Measurements from ENCODE around the gene TMEM60. TPM values are rescaled to one million over a fixed set of nuclear protein-coding genes. Genes with fewer than 3 reads are reported as not detected.
A peak's percentile ranks its signal among the peaks of the same experiment; 100 is the strongest.

The TMEM60 gene
- total and polyA plus RNA-seq, 3 donors from 2014 or later: 21.7 to 31.4 (median 27.9) TPM

DNA sequence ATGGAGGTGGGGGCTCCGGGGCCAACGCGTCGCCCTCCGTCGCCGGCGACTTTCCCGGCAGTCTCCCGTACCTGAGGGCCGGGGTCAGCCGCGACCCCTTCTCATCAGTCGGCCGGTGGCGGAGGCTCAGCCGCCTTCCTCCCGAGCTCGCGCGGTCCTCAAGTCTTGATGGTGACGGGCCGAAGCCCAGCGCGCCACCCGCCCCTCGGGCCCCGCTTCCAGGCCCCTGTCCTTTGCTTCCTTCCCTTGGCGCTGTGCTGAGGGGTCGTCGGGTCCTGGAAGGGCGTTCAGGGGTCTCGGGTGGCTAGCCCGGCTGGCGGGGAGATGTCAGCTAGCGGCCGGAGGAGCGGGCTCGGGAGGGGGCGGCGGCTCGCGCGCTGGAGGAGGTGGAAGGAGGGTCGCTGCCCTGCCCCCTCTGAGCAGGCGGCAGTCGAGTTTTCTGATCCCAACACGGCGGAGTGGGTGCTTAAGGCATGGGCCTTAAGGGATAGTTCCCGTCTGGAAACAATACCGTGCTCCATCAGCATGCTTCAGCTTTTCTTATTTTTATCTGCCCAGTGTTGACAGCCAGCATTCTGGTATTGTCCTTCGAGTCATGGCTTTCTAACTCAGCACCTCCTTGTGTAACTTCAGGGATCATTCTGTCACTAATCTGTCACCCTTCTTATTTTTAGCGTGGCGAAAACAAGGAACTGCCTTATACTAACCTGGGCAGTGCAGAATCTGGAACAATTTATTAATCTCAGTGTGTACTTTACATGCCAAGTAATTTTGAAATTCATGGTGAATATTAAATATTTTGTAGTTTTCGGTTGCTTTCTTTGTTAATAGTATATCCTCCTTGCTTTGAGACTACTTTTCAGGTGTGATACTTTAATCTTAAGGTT lies 1.1 kb upstream of the TMEM60 start:
- TF ChIP-seq, protein P1, sequence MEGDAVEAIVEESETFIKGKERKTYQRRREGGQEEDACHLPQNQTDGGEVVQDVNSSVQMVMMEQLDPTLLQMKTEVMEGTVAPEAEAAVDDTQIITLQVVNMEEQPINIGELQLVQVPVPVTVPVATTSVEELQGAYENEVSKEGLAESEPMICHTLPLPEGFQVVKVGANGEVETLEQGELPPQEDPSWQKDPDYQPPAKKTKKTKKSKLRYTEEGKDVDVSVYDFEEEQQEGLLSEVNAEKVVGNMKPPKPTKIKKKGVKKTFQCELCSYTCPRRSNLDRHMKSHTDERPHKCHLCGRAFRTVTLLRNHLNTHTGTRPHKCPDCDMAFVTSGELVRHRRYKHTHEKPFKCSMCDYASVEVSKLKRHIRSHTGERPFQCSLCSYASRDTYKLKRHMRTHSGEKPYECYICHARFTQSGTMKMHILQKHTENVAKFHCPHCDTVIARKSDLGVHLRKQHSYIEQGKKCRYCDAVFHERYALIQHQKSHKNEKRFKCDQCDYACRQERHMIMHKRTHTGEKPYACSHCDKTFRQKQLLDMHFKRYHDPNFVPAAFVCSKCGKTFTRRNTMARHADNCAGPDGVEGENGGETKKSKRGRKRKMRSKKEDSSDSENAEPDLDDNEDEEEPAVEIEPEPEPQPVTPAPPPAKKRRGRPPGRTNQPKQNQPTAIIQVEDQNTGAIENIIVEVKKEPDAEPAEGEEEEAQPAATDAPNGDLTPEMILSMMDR (IDR thresholded peaks at IDR 0.05): no peak
- no peak for TF ChIP-seq POLR2A (IDR thresholded peaks at IDR 0.05)
- peak overlapping the region; percentile 89 to 94 for H3K27ac ChIP-seq
- peak; percentile 60 for DNase-seq
- no peaks in the 10 kb centered on the region for H3K9me3 ChIP-seq
- 1% methylated on average over 6 to 48 of the region's 55 CpGs for WGBS, 2 donors
- peak overlapping the region; percentile 90 to 94 for H3K4me3 ChIP-seq
- intact Hi-C loops (cut with DNase I; ENCODE audit: low total_unique reads): no loop called here
- no peaks in the 10 kb centered on the region for H3K27me3 ChIP-seq
- H3K4me1 ChIP-seq: peaks cover 8% of the 10 kb centered on the region
- H3K36me3 ChIP-seq (ENCODE audit: low read depth, missing control alignments): no peaks in the 10 kb centered on the region

GRCh38 chr7:77797734-77798393 lies 370 bp downstream of the TMEM60 start:
- no peaks in the 10 kb centered on the region for H3K27me3 ChIP-seq
- peaks cover 8% of the 10 kb centered on the region for H3K4me1 ChIP-seq
- WGBS, 2 donors: 0% methylated on average over 19 to 31 of the region's 35 CpGs
- intact Hi-C loops (cut with DNase I; ENCODE audit: low total_unique reads): no loop called here
- H3K27ac ChIP-seq: peak overlapping the region; percentile 94
- TF ChIP-seq POLR2A (IDR thresholded peaks at IDR 0.05): no peak
- TF ChIP-seq, protein P1 (IDR thresholded peaks at IDR 0.05): no peak
- no peak for DNase-seq
- no peaks in the 10 kb centered on the region for H3K36me3 ChIP-seq (ENCODE audit: low read depth, missing control alignments)
- H3K9me3 ChIP-seq: no peaks in the 10 kb centered on the region
- H3K4me3 ChIP-seq: peak overlapping the region; percentile 90 to 94

DNA sequence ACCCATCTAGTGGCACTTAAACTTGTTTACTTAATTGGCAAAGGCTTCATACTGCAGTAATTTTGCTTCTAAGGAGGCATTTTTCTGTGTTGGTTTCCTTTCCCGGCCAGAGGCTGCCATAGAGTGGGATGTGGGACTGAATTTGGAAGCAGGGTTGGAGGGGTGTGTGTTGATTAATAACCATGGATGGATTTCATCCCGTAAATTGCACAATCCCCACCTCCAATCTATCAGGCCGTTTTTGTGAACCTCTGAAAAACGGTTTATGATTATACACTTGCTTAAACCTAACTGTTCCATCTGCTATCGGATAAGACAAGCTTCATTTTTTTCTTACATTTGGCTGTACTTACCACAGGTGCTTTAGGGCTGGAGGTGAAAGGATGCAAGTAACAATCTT lies 1.3 kb downstream of the TMEM60 start:
- H3K4me3 ChIP-seq: peak overlapping the region in 1 of 2 donors; percentile 94
- no peaks in the 10 kb centered on the region for H3K27me3 ChIP-seq
- DNase-seq: no peak
- peak overlapping the region in 1 of 2 donors; percentile 94 for H3K27ac ChIP-seq
- no peaks in the 10 kb centered on the region for H3K9me3 ChIP-seq
- no peak for TF ChIP-seq POLR2A (IDR thresholded peaks at IDR 0.05)
- TF ChIP-seq, protein P1 (IDR thresholded peaks at IDR 0.05): no peak
- 37 to 44% methylated on average over 5 of the region's 5 CpGs for WGBS, 2 donors
- H3K4me1 ChIP-seq: peaks cover 18% of the 10 kb centered on the region
- intact Hi-C loops (cut with DNase I; ENCODE audit: low total_unique reads): no loop called here
- H3K36me3 ChIP-seq (ENCODE audit: low read depth, missing control alignments): no peaks in the 10 kb centered on the region

GRCh38 chr7:77796109-77796508 lies 2.1 kb downstream of the TMEM60 start:
- WGBS, 2 donors: 62 to 88% methylated on average over 3 of the region's 3 CpGs
- peak overlapping the region in 1 of 2 donors; percentile 60 for H3K27ac ChIP-seq
- H3K4me3 ChIP-seq: no peak overlapping the region
- no peaks in the 10 kb centered on the region for H3K9me3 ChIP-seq
- peaks cover 22% of the 10 kb centered on the region for H3K4me1 ChIP-seq
- no peak for DNase-seq
- no peaks in the 10 kb centered on the region for H3K27me3 ChIP-seq
- H3K36me3 ChIP-seq (ENCODE audit: low read depth, missing control alignments): no peaks in the 10 kb centered on the region
- intact Hi-C loops (cut with DNase I; ENCODE audit: low total_unique reads): no loop called here
- TF ChIP-seq POLR2A (IDR thresholded peaks at IDR 0.05): no peak
- TF ChIP-seq, protein P1 (IDR thresholded peaks at IDR 0.05): no peak
